Measurements from ENCODE around the gene CSGALNACT2. TPM values are rescaled to one million over a fixed set of nuclear protein-coding genes. Genes with fewer than 3 reads are reported as not detected.

CSGALNACT2 gene
- polyA plus RNA-seq, 2 donors = 2.0 to 3.4 TPM

DNA sequence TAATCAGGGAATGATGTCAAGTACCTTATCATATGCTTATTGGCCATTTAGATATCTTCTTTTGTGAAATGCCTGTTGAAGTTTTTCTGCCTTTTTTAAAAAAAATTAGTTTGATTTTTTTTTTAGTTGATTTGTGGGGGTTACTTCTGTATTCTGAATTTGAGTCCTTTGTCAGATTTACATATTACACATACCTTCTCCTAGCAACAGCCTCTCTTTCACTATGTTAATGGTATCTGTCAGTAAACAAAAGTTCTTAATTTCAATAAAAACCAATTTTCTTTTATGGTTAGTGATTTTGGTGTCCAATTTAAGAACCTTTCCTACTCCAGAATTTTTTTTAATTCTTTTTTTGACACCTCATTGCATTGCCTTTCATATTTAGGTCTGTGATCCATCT, 52.0 kb downstream of the CSGALNACT2 start:
- H3K9me3 ChIP-seq (ENCODE audit: control insufficient read depth in 2 of 2, insufficient read depth in 1 of 2, low read depth in 1 of 2, low read length in 1 of 2) = no peaks in the 10 kb centered on the region
- H3K4me1 ChIP-seq (ENCODE audit: control insufficient read depth in 2 of 2, insufficient read depth in 2 of 2, low read length in 1 of 2) = no peaks in the 10 kb centered on the region
- H3K27ac ChIP-seq (ENCODE audit: low read depth in 2 of 2, low read length in 1 of 2) = no peak overlapping the region
- H3K36me3 ChIP-seq (ENCODE audit: control insufficient read depth in 2 of 2, insufficient read depth in 2 of 2, low read length in 1 of 2) = peaks cover 2 to 5% of the 10 kb centered on the region in 2 donors
- no peak overlapping the region for H3K4me3 ChIP-seq (ENCODE audit: low read depth in 1 of 2, low read length in 2 of 2)
- H3K27me3 ChIP-seq (ENCODE audit: control insufficient read depth in 1 of 2, insufficient read depth in 2 of 2, low read length in 2 of 2) = no peaks in the 10 kb centered on the region

DNA sequence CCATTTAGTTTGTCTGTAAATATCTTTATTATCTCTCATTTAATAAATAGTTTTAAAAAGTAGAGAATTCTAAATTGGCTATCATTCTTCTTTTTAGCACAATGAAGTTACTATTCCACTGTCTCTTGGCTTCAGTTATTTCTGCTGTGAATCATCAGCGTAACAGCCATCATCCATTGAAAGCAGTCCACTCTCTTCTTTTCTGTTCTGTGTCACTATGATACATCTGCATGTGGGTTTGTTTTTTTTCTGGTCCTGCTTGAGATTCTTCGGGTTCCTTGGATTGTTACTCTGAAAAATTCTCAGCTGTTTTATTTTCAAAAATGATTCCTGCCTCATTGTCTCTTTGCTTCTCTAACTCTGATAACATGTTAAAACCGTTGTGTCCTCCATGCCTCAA, 52.5 kb downstream of the CSGALNACT2 start:
- Histone ChIP-seq H3K27me3 (ENCODE audit: control insufficient read depth in 1 of 2, insufficient read depth in 2 of 2, low read length in 2 of 2) (no peaks in the 10 kb centered on the region), H3K9me3 (ENCODE audit: control insufficient read depth in 2 of 2, insufficient read depth in 1 of 2, low read depth in 1 of 2, low read length in 1 of 2) (no peaks in the 10 kb centered on the region), H3K27ac (ENCODE audit: low read depth in 2 of 2, low read length in 1 of 2) (no peak overlapping the region), H3K4me1 (ENCODE audit: control insufficient read depth in 2 of 2, insufficient read depth in 2 of 2, low read length in 1 of 2) (no peaks in the 10 kb centered on the region), H3K4me3 (ENCODE audit: low read depth in 1 of 2, low read length in 2 of 2) (no peak overlapping the region), H3K36me3 (ENCODE audit: control insufficient read depth in 2 of 2, insufficient read depth in 2 of 2, low read length in 1 of 2) (peaks cover 2 to 5% of the 10 kb centered on the region in 2 donors)
- 79 to 87% methylated on average over 3 of the region's 3 CpGs for WGBS, 2 donors

DNA sequence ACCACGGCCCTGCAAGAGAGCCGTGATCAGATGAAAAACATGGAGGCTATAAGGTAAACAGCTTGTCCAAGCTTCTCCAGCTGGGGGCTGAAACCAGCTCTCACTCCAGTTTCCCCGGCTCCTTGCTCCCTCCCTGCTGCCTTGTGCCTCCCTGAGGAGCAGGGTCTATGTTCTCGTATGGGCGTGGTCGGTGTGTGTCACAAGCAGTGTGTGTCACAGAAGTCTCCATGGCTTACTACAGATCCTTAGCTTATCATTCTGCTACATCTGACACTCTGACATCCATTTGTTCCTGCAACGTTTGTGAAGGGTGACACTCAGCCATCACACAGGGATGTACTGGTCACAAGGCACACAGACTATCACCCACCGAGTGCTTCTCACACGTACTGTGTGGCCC, 54.6 kb downstream of the CSGALNACT2 start:
- H3K4me1 ChIP-seq (ENCODE audit: control insufficient read depth in 2 of 2, insufficient read depth in 2 of 2, low read length in 1 of 2) = no peaks in the 10 kb centered on the region
- H3K36me3 ChIP-seq (ENCODE audit: control insufficient read depth in 2 of 2, insufficient read depth in 2 of 2, low read length in 1 of 2) = peaks cover 0 to 5% of the 10 kb centered on the region in 2 donors
- H3K9me3 ChIP-seq (ENCODE audit: control insufficient read depth in 2 of 2, insufficient read depth in 1 of 2, low read depth in 1 of 2, low read length in 1 of 2) = no peaks in the 10 kb centered on the region
- no peaks in the 10 kb centered on the region for H3K27me3 ChIP-seq (ENCODE audit: control insufficient read depth in 1 of 2, insufficient read depth in 2 of 2, low read length in 2 of 2)
- no peak overlapping the region for H3K27ac ChIP-seq (ENCODE audit: low read depth in 2 of 2, low read length in 1 of 2)
- H3K4me3 ChIP-seq (ENCODE audit: low read depth in 1 of 2, low read length in 2 of 2) = no peak overlapping the region
- WGBS, 2 donors = 77 to 82% methylated on average over 9 of the region's 9 CpGs

DNA sequence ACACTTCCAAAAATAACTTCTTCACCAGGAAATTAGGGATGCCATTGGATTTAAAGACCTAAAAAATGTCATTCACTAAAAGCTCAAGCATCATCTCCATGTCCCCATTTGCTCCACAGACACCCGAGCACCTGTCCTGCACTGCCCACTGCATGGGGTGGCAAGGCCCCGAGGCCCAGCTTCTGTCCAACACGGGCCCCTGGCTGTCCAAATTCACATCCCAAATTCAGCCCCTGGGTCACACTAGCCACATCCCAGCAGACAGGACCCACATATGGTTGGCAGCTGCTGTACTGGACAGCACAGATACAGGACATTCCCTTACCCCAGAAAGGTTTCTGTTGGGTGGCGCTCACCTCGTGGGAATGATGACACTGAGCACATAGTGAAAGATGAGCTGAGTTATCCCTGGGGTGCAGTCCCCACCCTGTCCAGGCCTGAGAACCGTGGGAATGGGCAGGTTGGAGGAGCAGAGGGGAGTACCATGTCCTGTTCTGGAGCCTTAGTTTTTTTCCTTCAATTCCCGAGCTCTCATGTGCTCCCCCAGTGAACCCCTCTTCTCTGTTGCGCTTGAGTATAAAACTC, 55.3 kb downstream of the CSGALNACT2 start:
- WGBS, 2 donors = 83 to 84% methylated on average over 8 of the region's 8 CpGs
- H3K9me3 ChIP-seq (ENCODE audit: control insufficient read depth in 2 of 2, insufficient read depth in 1 of 2, low read depth in 1 of 2, low read length in 1 of 2) = no peaks in the 10 kb centered on the region

DNA sequence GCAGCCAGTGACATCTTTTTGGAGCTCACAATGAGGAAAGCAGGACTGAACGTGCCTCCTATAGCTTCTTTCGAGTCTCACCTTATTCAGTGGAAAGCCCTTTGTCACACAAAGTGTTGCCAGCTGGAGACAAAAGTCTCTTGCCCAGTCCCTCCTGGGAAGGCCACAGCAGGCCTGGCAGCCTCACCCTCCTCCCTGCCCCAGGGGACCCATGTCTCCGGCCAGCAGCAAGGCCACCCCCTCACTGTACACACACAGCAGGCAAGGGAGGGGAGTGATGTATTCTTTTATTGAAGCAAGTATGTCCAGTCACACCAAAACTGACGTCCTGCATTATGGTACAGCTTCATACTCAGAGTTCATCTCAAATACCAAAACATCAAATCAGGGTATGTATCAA, 56.0 kb downstream of the CSGALNACT2 start:
- H3K4me1 ChIP-seq (ENCODE audit: control insufficient read depth in 2 of 2, insufficient read depth in 2 of 2, low read length in 1 of 2) = no peaks in the 10 kb centered on the region
- H3K9me3 ChIP-seq (ENCODE audit: control insufficient read depth in 2 of 2, insufficient read depth in 1 of 2, low read depth in 1 of 2, low read length in 1 of 2) = no peaks in the 10 kb centered on the region
- H3K4me3 ChIP-seq (ENCODE audit: low read depth in 1 of 2, low read length in 2 of 2) = no peak overlapping the region
- no peaks in the 10 kb centered on the region for H3K27me3 ChIP-seq (ENCODE audit: control insufficient read depth in 1 of 2, insufficient read depth in 2 of 2, low read length in 2 of 2)
- WGBS, 2 donors = 50 to 58% methylated on average over 4 of the region's 4 CpGs
- H3K36me3 ChIP-seq (ENCODE audit: control insufficient read depth in 2 of 2, insufficient read depth in 2 of 2, low read length in 1 of 2) = peaks cover 0 to 7% of the 10 kb centered on the region in 2 donors
- H3K27ac ChIP-seq (ENCODE audit: low read depth in 2 of 2, low read length in 1 of 2) = no peak overlapping the region

More for the DNA sequence above, 55.3 kb downstream of the CSGALNACT2 start:
- H3K27ac ChIP-seq (ENCODE audit: low read depth in 2 of 2, low read length in 1 of 2) = no peak overlapping the region
- no peak overlapping the region for H3K4me3 ChIP-seq (ENCODE audit: low read depth in 1 of 2, low read length in 2 of 2)
- no peaks in the 10 kb centered on the region for H3K27me3 ChIP-seq (ENCODE audit: control insufficient read depth in 1 of 2, insufficient read depth in 2 of 2, low read length in 2 of 2)
- H3K36me3 ChIP-seq (ENCODE audit: control insufficient read depth in 2 of 2, insufficient read depth in 2 of 2, low read length in 1 of 2) = peaks cover 0 to 6% of the 10 kb centered on the region in 2 donors
- H3K4me1 ChIP-seq (ENCODE audit: control insufficient read depth in 2 of 2, insufficient read depth in 2 of 2, low read length in 1 of 2) = no peaks in the 10 kb centered on the region

DNA sequence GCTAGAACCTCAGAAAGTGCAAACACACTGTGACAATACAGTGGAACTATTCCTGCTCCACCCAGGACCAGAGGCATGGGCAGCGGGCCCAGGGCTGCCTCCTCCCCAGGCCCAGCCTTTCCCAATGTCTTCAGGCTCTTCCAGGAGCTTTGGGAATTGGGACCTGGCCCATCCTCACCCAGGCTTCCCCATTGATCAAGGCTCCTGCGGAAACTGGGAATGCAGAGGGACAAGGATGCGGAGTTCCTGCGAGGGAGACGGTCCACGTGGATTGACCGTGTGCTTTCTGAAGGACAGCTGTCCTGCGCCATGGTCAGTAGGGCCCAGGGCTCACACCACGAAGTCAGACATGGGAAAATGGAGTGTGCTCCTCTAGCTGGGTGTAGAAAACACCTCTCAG, 56.6 kb downstream of the CSGALNACT2 start:
- no peak overlapping the region for H3K4me3 ChIP-seq (ENCODE audit: low read depth in 1 of 2, low read length in 2 of 2)
- H3K36me3 ChIP-seq (ENCODE audit: control insufficient read depth in 2 of 2, insufficient read depth in 2 of 2, low read length in 1 of 2) = peaks cover 0 to 7% of the 10 kb centered on the region in 2 donors
- H3K27ac ChIP-seq (ENCODE audit: low read depth in 2 of 2, low read length in 1 of 2) = no peak overlapping the region
- H3K4me1 ChIP-seq (ENCODE audit: control insufficient read depth in 2 of 2, insufficient read depth in 2 of 2, low read length in 1 of 2) = no peaks in the 10 kb centered on the region
- WGBS, 2 donors = 88 to 92% methylated on average over 9 of the region's 9 CpGs
- no peaks in the 10 kb centered on the region for H3K9me3 ChIP-seq (ENCODE audit: control insufficient read depth in 2 of 2, insufficient read depth in 1 of 2, low read depth in 1 of 2, low read length in 1 of 2)
- H3K27me3 ChIP-seq (ENCODE audit: control insufficient read depth in 1 of 2, insufficient read depth in 2 of 2, low read length in 2 of 2) = no peaks in the 10 kb centered on the region

DNA sequence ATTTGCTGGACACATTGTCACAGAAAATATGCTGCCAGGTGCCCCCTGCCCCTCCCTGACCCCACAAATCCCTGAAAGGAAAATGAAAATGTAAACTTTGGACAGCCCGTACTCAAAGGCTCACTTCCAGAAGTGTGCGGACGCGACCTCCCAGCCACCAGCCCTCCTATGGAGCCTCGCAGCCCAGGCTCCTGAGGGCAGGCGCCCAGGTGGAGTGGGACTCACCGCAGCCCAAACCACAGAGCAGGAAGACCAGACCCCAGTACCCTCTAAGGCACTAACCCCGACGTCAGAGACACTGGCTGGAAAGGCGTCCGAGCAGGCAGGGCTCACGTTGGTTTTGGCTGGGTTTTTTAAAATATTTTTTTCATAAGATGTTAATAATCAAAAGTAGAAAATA, 57.3 kb downstream of the CSGALNACT2 start:
- no peaks in the 10 kb centered on the region for H3K9me3 ChIP-seq (ENCODE audit: control insufficient read depth in 2 of 2, insufficient read depth in 1 of 2, low read depth in 1 of 2, low read length in 1 of 2)
- H3K4me3 ChIP-seq (ENCODE audit: low read depth in 1 of 2, low read length in 2 of 2) = no peak overlapping the region
- no peak overlapping the region for H3K27ac ChIP-seq (ENCODE audit: low read depth in 2 of 2, low read length in 1 of 2)
- H3K4me1 ChIP-seq (ENCODE audit: control insufficient read depth in 2 of 2, insufficient read depth in 2 of 2, low read length in 1 of 2) = no peaks in the 10 kb centered on the region
- no peaks in the 10 kb centered on the region for H3K27me3 ChIP-seq (ENCODE audit: control insufficient read depth in 1 of 2, insufficient read depth in 2 of 2, low read length in 2 of 2)
- whole genome bisulfite sequencing, 2 donors = 89 to 90% methylated on average over 12 of the region's 12 CpGs
- H3K36me3 ChIP-seq (ENCODE audit: control insufficient read depth in 2 of 2, insufficient read depth in 2 of 2, low read length in 1 of 2) = peaks cover 0 to 7% of the 10 kb centered on the region in 2 donors

DNA sequence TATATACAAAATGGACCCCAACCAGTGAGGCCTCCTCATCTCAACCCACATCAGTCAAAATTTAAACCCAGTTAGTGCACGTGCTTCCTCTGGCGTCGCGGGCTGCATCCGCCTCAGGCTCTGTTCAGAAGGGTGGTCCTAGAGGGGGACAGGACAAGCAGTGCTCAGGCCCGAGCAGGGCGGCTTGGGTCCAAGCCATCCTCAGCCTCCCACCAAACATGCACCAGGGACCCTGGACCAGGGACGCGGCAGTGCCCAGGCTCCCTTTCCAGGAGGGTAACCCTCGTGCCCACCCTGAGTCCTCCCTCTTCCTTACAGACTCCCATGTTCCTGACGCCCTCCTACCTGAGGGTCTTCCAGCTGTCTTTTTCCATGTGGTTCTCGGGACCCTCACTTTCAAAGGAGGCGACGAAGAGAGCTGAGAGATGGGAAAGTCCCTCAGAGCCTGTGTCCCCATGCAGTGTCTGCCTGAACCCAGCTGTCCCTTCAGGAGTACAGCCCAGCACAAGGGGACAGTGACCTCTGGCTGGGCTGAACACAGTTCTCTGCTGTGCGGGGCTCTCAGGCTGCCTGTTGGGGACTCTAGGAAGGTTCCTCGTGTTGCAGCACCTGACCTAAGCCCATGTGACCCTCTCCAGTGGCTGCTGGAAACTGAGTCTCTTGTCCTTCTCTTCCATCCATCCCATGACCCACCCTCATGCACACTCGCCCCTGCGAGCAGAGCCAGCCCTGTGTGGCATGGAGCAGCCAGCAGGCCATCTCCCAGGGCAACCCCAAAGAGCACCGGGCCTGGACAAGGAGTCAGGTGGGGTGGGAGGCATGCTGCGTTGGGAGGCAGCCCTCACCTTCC, 58.1 kb downstream of the CSGALNACT2 start:
- H3K4me3 ChIP-seq (ENCODE audit: low read depth in 1 of 2, low read length in 2 of 2) = no peak overlapping the region
- H3K4me1 ChIP-seq (ENCODE audit: control insufficient read depth in 2 of 2, insufficient read depth in 2 of 2, low read length in 1 of 2) = peaks cover 0 to 3% of the 10 kb centered on the region in 2 donors
- H3K9me3 ChIP-seq (ENCODE audit: control insufficient read depth in 2 of 2, insufficient read depth in 1 of 2, low read depth in 1 of 2, low read length in 1 of 2) = no peaks in the 10 kb centered on the region
- H3K36me3 ChIP-seq (ENCODE audit: control insufficient read depth in 2 of 2, insufficient read depth in 2 of 2, low read length in 1 of 2) = peaks cover 0 to 7% of the 10 kb centered on the region in 2 donors
- no peak overlapping the region for H3K27ac ChIP-seq (ENCODE audit: low read depth in 2 of 2, low read length in 1 of 2)
- WGBS, 2 donors = 94% methylated on average over 20 of the region's 20 CpGs
- no peaks in the 10 kb centered on the region for H3K27me3 ChIP-seq (ENCODE audit: control insufficient read depth in 1 of 2, insufficient read depth in 2 of 2, low read length in 2 of 2)

DNA sequence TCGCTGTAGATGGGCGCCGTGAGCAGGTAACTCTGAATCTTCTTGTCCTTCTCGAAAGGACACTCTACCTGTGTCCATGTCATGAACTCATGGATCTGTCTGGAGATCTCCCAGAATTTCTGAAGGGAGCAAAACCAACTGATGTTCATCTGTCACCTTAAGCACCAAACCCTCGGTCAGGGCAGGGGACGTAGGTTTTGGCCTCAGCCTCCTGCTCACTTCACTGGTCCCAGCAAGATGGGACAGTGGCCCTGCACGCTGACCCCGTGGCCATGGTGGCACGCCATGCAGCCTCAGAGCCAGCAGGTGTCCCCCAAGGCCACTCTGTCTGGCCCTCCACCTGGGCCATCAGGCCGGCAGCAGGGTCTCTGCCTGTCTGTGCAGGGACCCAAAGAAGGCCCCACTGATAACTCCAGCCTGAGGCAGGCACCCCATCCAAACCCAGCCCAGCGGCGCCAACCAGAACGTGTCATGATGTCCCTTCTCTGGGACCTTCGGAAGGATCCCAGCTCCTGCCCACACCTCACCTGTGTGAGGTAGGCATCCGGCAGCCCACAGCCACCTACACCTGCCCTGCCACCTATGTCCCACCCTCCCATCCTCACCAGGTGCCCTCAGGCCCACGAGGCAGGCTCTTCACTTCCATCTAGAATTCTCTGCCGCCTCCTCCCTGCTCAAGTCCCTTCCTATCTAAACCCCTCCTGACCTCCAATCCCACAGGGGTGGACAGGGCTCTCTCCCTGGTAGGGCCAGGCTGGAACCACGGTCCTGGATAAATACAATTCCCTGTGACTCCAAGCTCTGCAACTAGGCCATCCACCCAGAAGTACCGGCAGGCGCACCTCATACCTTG, 59.0 kb downstream of the CSGALNACT2 start:
- Histone ChIP-seq H3K9me3 (ENCODE audit: control insufficient read depth in 2 of 2, insufficient read depth in 1 of 2, low read depth in 1 of 2, low read length in 1 of 2) (no peaks in the 10 kb centered on the region), H3K36me3 (ENCODE audit: control insufficient read depth in 2 of 2, insufficient read depth in 2 of 2, low read length in 1 of 2) (peaks cover 0 to 7% of the 10 kb centered on the region in 2 donors), H3K4me1 (ENCODE audit: control insufficient read depth in 2 of 2, insufficient read depth in 2 of 2, low read length in 1 of 2) (peaks cover 3 to 6% of the 10 kb centered on the region in 2 donors), H3K27ac (ENCODE audit: low read depth in 2 of 2, low read length in 1 of 2) (no peak overlapping the region), H3K27me3 (ENCODE audit: control insufficient read depth in 1 of 2, insufficient read depth in 2 of 2, low read length in 2 of 2) (no peaks in the 10 kb centered on the region), H3K4me3 (ENCODE audit: low read depth in 1 of 2, low read length in 2 of 2) (no peak overlapping the region)
- WGBS, 2 donors = 93 to 94% methylated on average over 20 of the region's 20 CpGs
